ENCODE data around the gene RGS11.

GRCh38 chr16:324451-325334 is 48.9 kb upstream of the RGS11 start:
- TF ChIP-seq CTCF (IDR thresholded peaks at IDR 0.05), result no peak
- no peak for TF ChIP-seq POLR2A (IDR thresholded peaks at IDR 0.05)
